HUES64 (cell line): ENCODE results near the gene SH3D19.

Source experiments
- H3K27ac ChIP-seq: 2 replicates; pipeline ENCODE4 v1.7.0; 2013; ENCODE audit warnings: low read depth, low read length, inconsistent platforms
- H3K27me3 ChIP-seq: 2 replicates; pipeline ENCODE4 v1.6.1; 2013; ENCODE audit warnings: mild to moderate bottlenecking, low read length; ENCODE audit not compliant: insufficient read depth
- H3K36me3 ChIP-seq: 2 replicates; pipeline ENCODE4 v1.6.1; 2013; ENCODE audit warnings: mild to moderate bottlenecking, low read length; ENCODE audit not compliant: insufficient read depth
- H3K4me1 ChIP-seq: 2 replicates; pipeline ENCODE4 v1.6.1; 2013; ENCODE audit warnings: mild to moderate bottlenecking, low read length, moderate library complexity; ENCODE audit not compliant: insufficient read depth
- H3K4me3 ChIP-seq: 2 replicates; pipeline ENCODE4 v1.5.1; 2013; ENCODE audit warnings: mild to moderate bottlenecking, low read length, moderate library complexity
- H3K9ac ChIP-seq: 2 replicates; pipeline ENCODE4 v1.6.1; 2013; ENCODE audit warnings: mild to moderate bottlenecking, low read depth, low read length
- H3K9me3 ChIP-seq: 2 replicates; pipeline ENCODE4 v1.6.1; 2013; ENCODE audit warnings: low read depth, low read length; ENCODE audit not compliant: insufficient read depth
- WGBS: fragments of 150-250, 120-280 bp; methylation state at CpG from one replicate; pipeline ENCODE4 v1.1.7; 2013; ENCODE audit warnings: missing lambda C conversion rate; 5-methylcytosine and 5-hydroxymethylcytosine counted together

The SH3D19 gene

GRCh38 chr4:151167561-151167960, 157.8 kb downstream of the SH3D19 start:
- Histone ChIP-seq H3K4me3 (no peak overlapping the region), H3K27me3 (no peaks in the 10 kb centered on the region), H3K9ac (no peak overlapping the region), H3K36me3 (peaks cover 27% of the 10 kb centered on the region), H3K4me1 (peaks cover 30% of the 10 kb centered on the region), H3K9me3 (no peaks in the 10 kb centered on the region), H3K27ac (no peak overlapping the region)
- 95% methylated on average over 24 of the region's 24 CpGs for WGBS

- H3K4me1 ChIP-seq: peaks cover 25% of the 10 kb centered on the region
- no peaks in the 10 kb centered on the region for H3K9me3 ChIP-seq
- H3K9ac ChIP-seq: no peak overlapping the region
- peaks cover 24% of the 10 kb centered on the region for H3K36me3 ChIP-seq
- no peak overlapping the region for H3K27ac ChIP-seq
- H3K4me3 ChIP-seq: no peak overlapping the region
- 90% methylated on average over 4 of the region's 4 CpGs for WGBS
- H3K27me3 ChIP-seq: no peaks in the 10 kb centered on the region
Observed at GRCh38 chr4:151166636-151167035, 158.8 kb downstream of the SH3D19 start.

- WGBS: 90% methylated on average over 10 of the region's 10 CpGs
- Histone ChIP-seq H3K27me3 (no peaks in the 10 kb centered on the region), H3K4me1 (peaks cover 18% of the 10 kb centered on the region), H3K9me3 (no peaks in the 10 kb centered on the region), H3K36me3 (peaks cover 25% of the 10 kb centered on the region), H3K9ac (no peak overlapping the region), H3K4me3 (no peak overlapping the region), H3K27ac (no peak overlapping the region)
Observed at GRCh38 chr4:151165205-151166000, 160.0 kb downstream of the SH3D19 start.

- H3K36me3 ChIP-seq: peaks cover 21% of the 10 kb centered on the region
- peaks cover 12% of the 10 kb centered on the region for H3K4me1 ChIP-seq
- no peak overlapping the region for H3K27ac ChIP-seq
- no peak overlapping the region for H3K9ac ChIP-seq
- H3K4me3 ChIP-seq: no peak overlapping the region
- 98% methylated on average over 1 of the region's 1 CpG for WGBS
- H3K9me3 ChIP-seq: no peaks in the 10 kb centered on the region
- H3K27me3 ChIP-seq: no peaks in the 10 kb centered on the region
Observed at GRCh38 chr4:151163855-151164254, 161.6 kb downstream of the SH3D19 start.

- Histone ChIP-seq H3K9ac (no peak overlapping the region), H3K4me3 (no peak overlapping the region), H3K9me3 (no peaks in the 10 kb centered on the region), H3K27ac (no peak overlapping the region), H3K4me1 (no peaks in the 10 kb centered on the region), H3K36me3 (peaks cover 14% of the 10 kb centered on the region; the same call in 1 of the 2 replicates), H3K27me3 (no peaks in the 10 kb centered on the region)
- WGBS: 86% methylated on average over 1 of the region's 1 CpG
Observed at GRCh38 chr4:151158979-151159378, 166.4 kb downstream of the SH3D19 start.

- Histone ChIP-seq H3K9me3 (no peaks in the 10 kb centered on the region), H3K27ac (no peak overlapping the region), H3K4me1 (no peaks in the 10 kb centered on the region), H3K27me3 (no peaks in the 10 kb centered on the region), H3K9ac (no peak overlapping the region), H3K4me3 (no peak overlapping the region), H3K36me3 (peaks cover 7% of the 10 kb centered on the region; the same call in 1 of the 2 replicates)
- WGBS: 100% methylated on average over 2 of the region's 2 CpGs
Observed at GRCh38 chr4:151157543-151157942, 167.9 kb downstream of the SH3D19 start.

- H3K4me3 ChIP-seq: no peak overlapping the region
- H3K4me1 ChIP-seq: no peaks in the 10 kb centered on the region
- peaks cover 13% of the 10 kb centered on the region; the same call in 1 of the 2 replicates for H3K36me3 ChIP-seq
- no peak overlapping the region for H3K27ac ChIP-seq
- WGBS: 100% methylated on average over 1 of the region's 2 CpGs
- no peaks in the 10 kb centered on the region for H3K27me3 ChIP-seq
- no peaks in the 10 kb centered on the region for H3K9me3 ChIP-seq
- H3K9ac ChIP-seq: no peak overlapping the region
Observed at GRCh38 chr4:151153585-151153984, 171.8 kb downstream of the SH3D19 start.

- Histone ChIP-seq H3K27me3 (no peaks in the 10 kb centered on the region), H3K9me3 (no peaks in the 10 kb centered on the region), H3K4me1 (no peaks in the 10 kb centered on the region), H3K36me3 (peaks cover 21% of the 10 kb centered on the region), H3K27ac (no peak overlapping the region), H3K4me3 (no peak overlapping the region), H3K9ac (no peak overlapping the region)
- WGBS: 95% methylated on average over 1 of the region's 1 CpG
Observed at GRCh38 chr4:151152028-151152427, 173.4 kb downstream of the SH3D19 start.

GRCh38 chr4:151150821-151151580, 174.4 kb downstream of the SH3D19 start:
- no peak overlapping the region for H3K4me3 ChIP-seq
- peaks cover 25% of the 10 kb centered on the region for H3K36me3 ChIP-seq
- no peak overlapping the region for H3K27ac ChIP-seq
- no peaks in the 10 kb centered on the region for H3K4me1 ChIP-seq
- no peaks in the 10 kb centered on the region for H3K9me3 ChIP-seq
- no peaks in the 10 kb centered on the region for H3K27me3 ChIP-seq
- 93% methylated on average over 9 of the region's 9 CpGs for WGBS
- no peak overlapping the region for H3K9ac ChIP-seq

- H3K27me3 ChIP-seq: no peaks in the 10 kb centered on the region
- H3K9ac ChIP-seq: no peak overlapping the region
- no peaks in the 10 kb centered on the region for H3K4me1 ChIP-seq
- no peaks in the 10 kb centered on the region for H3K9me3 ChIP-seq
- no peak overlapping the region for H3K27ac ChIP-seq
- no peak overlapping the region for H3K4me3 ChIP-seq
- 93% methylated on average over 3 of the region's 4 CpGs for WGBS
- H3K36me3 ChIP-seq: peaks cover 50% of the 10 kb centered on the region
Observed at GRCh38 chr4:151148261-151148660, 177.1 kb downstream of the SH3D19 start.

- Histone ChIP-seq H3K4me1 (no peaks in the 10 kb centered on the region), H3K36me3 (peaks cover 60% of the 10 kb centered on the region), H3K4me3 (no peak overlapping the region), H3K27me3 (no peaks in the 10 kb centered on the region), H3K9ac (no peak overlapping the region), H3K27ac (no peak overlapping the region), H3K9me3 (no peaks in the 10 kb centered on the region)
- WGBS: 94% methylated on average over 2 of the region's 3 CpGs
Observed at GRCh38 chr4:151147000-151147399, 178.4 kb downstream of the SH3D19 start.
